ENCODE data around the gene PBXIP1.

The PBXIP1 gene

DNA sequence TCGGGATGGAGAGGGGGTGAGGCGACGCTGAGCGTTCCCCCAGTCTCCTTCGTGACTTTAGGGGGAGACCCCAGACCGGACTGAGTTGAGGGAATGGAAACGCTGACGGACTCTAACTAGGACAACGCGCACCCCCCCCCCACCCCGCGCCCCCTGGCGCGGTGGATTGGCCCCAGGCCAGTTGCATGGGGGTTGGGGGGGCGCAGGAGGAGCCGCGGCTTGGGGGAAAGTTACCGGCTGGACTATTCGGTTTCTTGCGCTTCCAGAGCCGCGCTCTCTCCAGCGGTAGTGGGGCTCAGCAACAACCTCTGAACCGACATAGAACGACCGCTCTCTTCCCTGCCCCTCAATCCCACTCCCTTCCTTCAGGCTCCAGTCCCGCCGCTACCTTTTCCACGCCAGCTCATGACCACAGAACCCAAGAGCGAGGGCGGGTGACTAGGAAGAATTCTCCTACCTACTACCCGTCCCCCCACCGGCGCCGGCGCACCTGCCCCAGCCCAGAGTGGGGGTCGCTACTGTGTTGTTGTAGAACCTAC, 47.4 kb upstream of the PBXIP1 start:
- TF ChIP-seq, protein P1, sequence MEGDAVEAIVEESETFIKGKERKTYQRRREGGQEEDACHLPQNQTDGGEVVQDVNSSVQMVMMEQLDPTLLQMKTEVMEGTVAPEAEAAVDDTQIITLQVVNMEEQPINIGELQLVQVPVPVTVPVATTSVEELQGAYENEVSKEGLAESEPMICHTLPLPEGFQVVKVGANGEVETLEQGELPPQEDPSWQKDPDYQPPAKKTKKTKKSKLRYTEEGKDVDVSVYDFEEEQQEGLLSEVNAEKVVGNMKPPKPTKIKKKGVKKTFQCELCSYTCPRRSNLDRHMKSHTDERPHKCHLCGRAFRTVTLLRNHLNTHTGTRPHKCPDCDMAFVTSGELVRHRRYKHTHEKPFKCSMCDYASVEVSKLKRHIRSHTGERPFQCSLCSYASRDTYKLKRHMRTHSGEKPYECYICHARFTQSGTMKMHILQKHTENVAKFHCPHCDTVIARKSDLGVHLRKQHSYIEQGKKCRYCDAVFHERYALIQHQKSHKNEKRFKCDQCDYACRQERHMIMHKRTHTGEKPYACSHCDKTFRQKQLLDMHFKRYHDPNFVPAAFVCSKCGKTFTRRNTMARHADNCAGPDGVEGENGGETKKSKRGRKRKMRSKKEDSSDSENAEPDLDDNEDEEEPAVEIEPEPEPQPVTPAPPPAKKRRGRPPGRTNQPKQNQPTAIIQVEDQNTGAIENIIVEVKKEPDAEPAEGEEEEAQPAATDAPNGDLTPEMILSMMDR (IDR thresholded peaks at IDR 0.05) = no peak
- Mint-ChIP-seq H3K36me3 (ENCODE audit: low read depth) (no peaks in the 10 kb centered on the region), H3K9me3 (no peaks in the 10 kb centered on the region), H3K27me3 (ENCODE audit: low read depth, poor library complexity) (no peaks in the 10 kb centered on the region), H3K27ac (peak overlapping the region; percentile 83), H3K4me3 (peak overlapping the region; percentile 94), H3K4me1 (peaks cover 39% of the 10 kb centered on the region)
- DNase-seq = peak; percentile 59

DNA sequence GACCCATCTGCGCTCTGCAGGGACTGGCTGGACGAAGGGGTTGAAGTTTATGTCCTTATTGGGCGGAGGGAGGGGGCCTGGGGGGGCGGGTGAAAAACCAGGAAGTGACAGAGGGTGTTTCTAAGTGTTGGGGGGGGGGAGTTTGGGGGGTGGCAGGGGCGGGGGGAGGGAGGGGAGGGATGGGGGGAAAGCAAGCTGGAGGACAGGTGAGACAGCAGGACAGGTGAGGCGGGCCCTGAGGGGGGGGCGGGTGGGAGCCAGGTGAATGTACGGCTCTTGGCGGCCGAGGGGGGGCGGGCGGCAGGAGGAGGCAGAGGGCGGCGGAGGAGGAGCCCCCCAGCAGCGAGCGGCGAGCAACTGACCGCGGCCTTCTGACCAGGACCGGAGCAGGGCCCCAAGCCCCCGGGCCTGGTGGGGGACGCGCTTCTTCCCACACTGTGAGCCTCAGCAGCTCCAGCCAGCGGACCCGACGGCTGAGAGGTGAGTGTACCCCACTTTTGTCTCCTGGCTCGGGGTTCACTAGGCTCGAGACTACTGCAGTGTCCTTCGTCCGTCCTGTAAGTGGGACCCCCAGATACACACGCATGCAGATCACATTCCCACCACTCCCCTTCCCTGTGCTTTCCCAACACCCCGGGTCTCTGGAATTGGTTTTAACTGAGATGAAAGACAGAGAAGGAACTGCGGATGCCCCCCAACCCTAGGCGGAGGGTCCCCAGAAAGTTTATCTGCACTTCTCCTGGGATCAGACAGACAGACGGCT, 46.7 kb upstream of the PBXIP1 start, which contains the start of gene ZBTB7B:
Gene ZBTB7B, plus strand, starts transcription at position 339 of the 763 bp plus-strand sequence. CDS start 11,859 bp downstream, outside the sequence.
- Mint-ChIP-seq H3K4me1 (peaks cover 40% of the 10 kb centered on the region), H3K27ac (peak within 1 kb of the TSS; percentile 83), H3K27me3 (ENCODE audit: low read depth, poor library complexity) (peaks cover 2% of the 10 kb centered on the region), H3K9me3 (no peaks in the 10 kb centered on the region), H3K36me3 (ENCODE audit: low read depth) (no peaks in the 10 kb centered on the region), H3K4me3 (peak within 1 kb of the TSS; percentile 94)
- TF ChIP-seq, protein P1 (IDR thresholded peaks at IDR 0.05) = no peak
- DNase-seq = peak; percentile 43

DNA sequence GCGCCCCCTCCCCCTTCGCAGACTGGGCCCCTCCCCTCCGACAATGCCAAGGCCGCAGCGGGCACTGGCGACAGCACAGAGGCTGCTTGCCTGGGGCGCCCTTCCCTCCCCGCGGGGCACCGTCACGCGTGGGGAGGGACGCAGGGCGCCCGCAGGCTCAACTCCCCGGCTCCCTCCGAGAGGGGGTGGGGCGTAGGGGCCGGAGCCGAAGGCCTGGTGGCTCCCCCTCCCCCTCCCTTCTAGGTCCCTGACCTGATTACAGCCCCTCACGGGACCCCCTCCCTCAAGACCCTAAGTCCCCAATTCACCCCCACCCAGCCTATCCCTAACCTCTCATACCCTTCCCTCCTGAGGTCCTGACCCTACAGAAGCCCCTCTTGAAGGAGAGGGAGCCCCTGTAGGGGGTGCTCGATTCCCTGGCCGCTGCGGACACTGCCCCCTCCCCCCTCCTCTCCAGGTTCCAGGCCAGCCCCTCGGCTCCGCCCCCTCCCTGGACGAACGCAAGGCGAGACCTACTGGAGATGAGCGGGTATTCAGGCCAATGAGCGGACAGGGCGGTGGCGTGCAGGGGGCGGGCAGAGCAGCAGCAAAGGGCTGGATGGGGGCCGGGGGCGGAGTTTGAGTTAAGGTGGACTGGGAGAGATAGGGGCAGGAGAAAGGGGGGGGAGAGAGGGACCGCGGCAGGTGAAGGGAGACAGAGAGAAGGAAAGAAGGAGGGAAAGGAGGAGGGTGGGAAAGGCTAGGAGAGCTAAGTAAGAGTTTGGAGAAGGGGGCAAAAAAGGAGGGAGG, 46.0 kb upstream of the PBXIP1 start:
- peak; percentile 100 for DNase-seq
- Mint-ChIP-seq H3K27ac (no peak overlapping the region), H3K27me3 (ENCODE audit: low read depth, poor library complexity) (peaks cover 4% of the 10 kb centered on the region), H3K9me3 (no peaks in the 10 kb centered on the region), H3K4me1 (peaks cover 43% of the 10 kb centered on the region), H3K36me3 (ENCODE audit: low read depth) (no peaks in the 10 kb centered on the region), H3K4me3 (peak overlapping the region; percentile 87)
- TF ChIP-seq, protein P1 (IDR thresholded peaks at IDR 0.05) = no peak

DNA sequence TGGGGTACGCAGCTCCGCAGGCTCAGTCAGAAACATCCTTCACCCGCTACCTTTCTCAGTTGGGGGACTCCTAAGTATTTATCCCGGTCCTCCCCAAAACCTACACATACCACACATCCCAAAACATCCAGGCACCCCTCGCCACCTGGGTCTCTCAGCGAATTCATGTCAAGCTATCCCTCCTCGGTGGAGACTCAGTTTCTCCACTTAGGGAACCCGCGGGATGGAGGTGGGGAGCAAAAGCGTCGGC, 45.5 kb upstream of the PBXIP1 start:
- Mint-ChIP-seq H3K27ac (peak overlapping the region; percentile 13), H3K4me3 (peak overlapping the region; percentile 87), H3K9me3 (no peaks in the 10 kb centered on the region), H3K27me3 (ENCODE audit: low read depth, poor library complexity) (peaks cover 4% of the 10 kb centered on the region), H3K36me3 (ENCODE audit: low read depth) (no peaks in the 10 kb centered on the region), H3K4me1 (peaks cover 38% of the 10 kb centered on the region)
- TF ChIP-seq, protein P1 (IDR thresholded peaks at IDR 0.05) = no peak
- DNase-seq = no peak

DNA sequence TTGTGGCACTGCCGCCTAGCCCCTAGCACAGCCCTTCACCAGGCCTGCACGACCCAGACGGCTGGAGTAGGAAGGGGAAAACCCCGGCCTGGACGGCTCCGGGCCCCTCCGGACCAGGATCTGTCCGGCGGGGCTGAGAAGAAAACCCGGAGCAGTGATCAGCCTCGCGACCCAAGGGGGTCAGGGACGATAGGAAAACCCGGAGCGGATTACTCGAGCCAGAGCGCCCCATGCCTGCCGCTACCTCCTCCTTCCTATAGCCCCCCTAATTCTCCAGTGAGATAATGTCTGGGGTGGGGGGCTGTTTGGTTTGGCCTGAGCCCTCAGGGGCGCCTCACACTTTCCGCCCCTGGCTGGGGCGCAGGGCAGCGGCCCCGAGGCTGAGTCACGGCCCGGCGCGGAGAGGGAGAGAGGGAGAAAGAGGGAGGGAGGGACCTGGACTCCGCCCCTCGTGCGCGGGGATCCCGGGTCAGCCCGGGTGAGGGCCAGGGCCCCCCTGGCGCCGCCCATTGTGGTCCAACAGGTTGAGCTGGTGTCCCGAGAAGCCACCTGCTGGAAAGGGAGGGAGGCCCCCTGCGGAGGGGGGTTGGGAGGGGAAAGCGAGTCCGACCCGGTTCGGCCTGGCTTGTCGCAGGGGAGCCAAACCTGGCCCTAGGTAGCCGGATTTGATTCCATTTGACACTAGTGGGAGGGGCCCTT, 45.0 kb upstream of the PBXIP1 start:
- DNase-seq = peak; percentile 87
- Mint-ChIP-seq H3K27ac (peak overlapping the region; percentile 19), H3K4me1 (peaks cover 39% of the 10 kb centered on the region), H3K36me3 (ENCODE audit: low read depth) (no peaks in the 10 kb centered on the region), H3K27me3 (ENCODE audit: low read depth, poor library complexity) (peaks cover 4% of the 10 kb centered on the region), H3K4me3 (peak overlapping the region; percentile 91), H3K9me3 (no peaks in the 10 kb centered on the region)
- TF ChIP-seq, protein P1 (IDR thresholded peaks at IDR 0.05) = no peak

Data from nephron progenitor cell (in vitro differentiated cells).